ENCODE results near the gene PHF19.

Gene PHF19

DNA sequence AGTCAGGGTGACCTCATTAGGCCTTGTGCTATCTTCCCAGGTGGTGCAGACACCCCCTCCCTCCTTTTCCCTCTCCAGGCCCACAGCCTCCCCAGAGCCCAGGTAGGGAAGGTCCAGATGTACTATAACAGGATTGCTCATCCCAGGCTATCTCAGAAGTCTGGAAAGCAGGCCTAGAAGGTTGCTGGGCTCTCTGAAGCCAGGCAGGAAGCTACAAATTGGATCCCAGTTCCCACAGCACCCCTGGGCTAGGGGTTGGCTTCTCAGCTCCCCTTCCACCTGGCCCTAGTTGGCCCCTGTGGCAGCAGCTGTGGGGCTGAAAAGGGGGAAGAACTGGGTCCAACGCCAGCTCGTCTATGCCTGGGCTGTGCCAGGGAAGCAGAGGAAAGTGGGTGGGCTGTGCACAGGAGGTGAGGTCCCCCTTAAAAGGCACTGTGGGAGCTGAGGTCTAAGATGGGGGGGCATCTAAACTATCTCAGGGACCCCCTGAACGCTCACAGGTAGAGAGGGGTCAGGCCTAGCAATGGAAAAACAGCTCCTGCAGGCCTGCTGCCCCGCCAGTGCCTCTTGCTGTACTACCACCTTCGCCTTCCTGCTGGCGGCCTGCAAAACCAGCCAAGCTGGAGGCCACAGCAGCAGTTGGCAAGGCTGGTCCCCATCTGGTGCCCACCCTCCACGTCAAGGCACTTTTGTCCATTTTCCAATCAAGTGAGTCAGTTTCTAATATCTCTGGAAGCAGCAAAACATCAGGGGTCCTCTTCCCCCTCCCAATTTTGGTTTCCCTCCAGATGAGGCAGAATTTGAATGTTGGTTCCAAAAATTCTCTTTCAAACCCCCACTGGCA lies 20.9 kb downstream of the PHF19 start:
- Histone ChIP-seq H3K4me2 (ENCODE audit: low read length) (no peak overlapping the region), H3K79me2 (ENCODE audit: control insufficient read depth, low read length) (no peaks in the 10 kb centered on the region), H3K4me3 (ENCODE audit: low read length) (no peak overlapping the region), H3K27ac (ENCODE audit: low read depth, low read length) (no peak overlapping the region), H3K9me2 (replicated peaks; ENCODE audit: control insufficient read depth, low read length) (no peaks in the 10 kb centered on the region), H3K4me1 (ENCODE audit: control insufficient read depth, low read length) (no peaks in the 10 kb centered on the region), H3K36me3 (ENCODE audit: control insufficient read depth, low read length) (peaks cover 79% of the 10 kb centered on the region), H3F3A (ENCODE audit: control insufficient read depth, insufficient read depth) (peaks cover 7% of the 10 kb centered on the region), H4K20me1 (ENCODE audit: control insufficient read depth, insufficient read depth, low read depth, low read length) (no peaks in the 10 kb centered on the region), H3K27me3 (ENCODE audit: control insufficient read depth, low read length) (no peaks in the 10 kb centered on the region), H3K9me3 (ENCODE audit: control insufficient read depth, insufficient read depth, low read length) (no peaks in the 10 kb centered on the region)
- TF ChIP-seq EZH2phosphoT487 (IDR thresholded peaks at IDR 0.05; ENCODE audit: borderline replicate concordance, low read length), result no peak
- TF ChIP-seq CTCF (IDR thresholded peaks at IDR 0.05; ENCODE audit: low read depth, low read length, poor library complexity, severe bottlenecking), result no peak

GRCh38 chr9:120854596-120855327 lies 22.2 kb downstream of the PHF19 start:
- H3K36me3 ChIP-seq (ENCODE audit: control insufficient read depth, low read length), result peaks cover 66% of the 10 kb centered on the region
- no peak overlapping the region for H3K4me2 ChIP-seq (ENCODE audit: low read length)
- H3K4me1 ChIP-seq (ENCODE audit: control insufficient read depth, low read length), result no peaks in the 10 kb centered on the region
- no peaks in the 10 kb centered on the region for H3K79me2 ChIP-seq (ENCODE audit: control insufficient read depth, low read length)
- TF ChIP-seq CTCF (IDR thresholded peaks at IDR 0.05; ENCODE audit: low read depth, low read length, poor library complexity, severe bottlenecking), result no peak
- TF ChIP-seq EZH2phosphoT487 (IDR thresholded peaks at IDR 0.05; ENCODE audit: borderline replicate concordance, low read length), result no peak
- peaks cover 7% of the 10 kb centered on the region for H3F3A ChIP-seq (ENCODE audit: control insufficient read depth, insufficient read depth)
- H3K9me2 ChIP-seq (replicated peaks; ENCODE audit: control insufficient read depth, low read length), result no peaks in the 10 kb centered on the region
- no peaks in the 10 kb centered on the region for H3K9me3 ChIP-seq (ENCODE audit: control insufficient read depth, insufficient read depth, low read length)
- H3K4me3 ChIP-seq (ENCODE audit: low read length), result no peak overlapping the region
- no peak overlapping the region for H3K27ac ChIP-seq (ENCODE audit: low read depth, low read length)
- H4K20me1 ChIP-seq (ENCODE audit: control insufficient read depth, insufficient read depth, low read depth, low read length), result no peaks in the 10 kb centered on the region
- no peaks in the 10 kb centered on the region for H3K27me3 ChIP-seq (ENCODE audit: control insufficient read depth, low read length)

GRCh38 chr9:120853198-120853597 lies 23.8 kb downstream of the PHF19 start:
- Histone ChIP-seq H3K27me3 (ENCODE audit: control insufficient read depth, low read length) (no peaks in the 10 kb centered on the region), H3K4me3 (ENCODE audit: low read length) (no peak overlapping the region), H3K9me3 (ENCODE audit: control insufficient read depth, insufficient read depth, low read length) (no peaks in the 10 kb centered on the region), H3F3A (ENCODE audit: control insufficient read depth, insufficient read depth) (peaks cover 7% of the 10 kb centered on the region), H3K79me2 (ENCODE audit: control insufficient read depth, low read length) (no peaks in the 10 kb centered on the region), H3K27ac (ENCODE audit: low read depth, low read length) (no peak overlapping the region), H3K4me1 (ENCODE audit: control insufficient read depth, low read length) (no peaks in the 10 kb centered on the region), H4K20me1 (ENCODE audit: control insufficient read depth, insufficient read depth, low read depth, low read length) (no peaks in the 10 kb centered on the region), H3K9me2 (replicated peaks; ENCODE audit: control insufficient read depth, low read length) (no peaks in the 10 kb centered on the region), H3K36me3 (ENCODE audit: control insufficient read depth, low read length) (peaks cover 55% of the 10 kb centered on the region), H3K4me2 (ENCODE audit: low read length) (no peak overlapping the region)
- TF ChIP-seq EZH2phosphoT487 (IDR thresholded peaks at IDR 0.05; ENCODE audit: borderline replicate concordance, low read length) (no peak), CTCF (IDR thresholded peaks at IDR 0.05; ENCODE audit: low read depth, low read length, poor library complexity, severe bottlenecking) (no peak)

Data from DOHH2 (cell line).